Hepatic stellate cell (primary cell): ENCODE data around the gene TAF1.
"Not testable (repeated sequence)": the region's sequence is repeated elsewhere in the genome, so short reads cannot be mapped to it uniquely, and the experiment has no call there.

Source experiments
- DNase-seq: peaks from one replicate; pipeline ENCODE4 v3.0.0; 2011; ENCODE audit warnings: low spot score

Gene TAF1

DNA sequence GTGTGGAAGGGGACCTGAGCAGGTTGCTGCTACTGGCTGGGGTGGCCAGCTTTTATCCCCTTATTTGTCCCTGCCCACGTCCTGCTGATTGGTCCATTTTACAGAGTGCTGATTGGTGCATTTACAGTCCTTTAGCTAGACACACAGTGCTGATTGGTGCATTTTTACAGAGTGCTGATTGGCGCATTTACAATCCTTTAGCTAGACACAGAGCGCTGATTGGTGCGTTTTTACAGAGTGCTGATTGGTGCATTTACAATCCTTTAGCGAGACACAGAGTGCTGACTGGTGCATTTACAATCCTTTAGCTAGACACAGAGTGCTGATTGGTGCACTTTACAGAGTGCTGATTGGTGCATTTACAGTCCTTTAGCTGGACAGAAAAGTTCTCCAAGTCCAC is 135.9 kb downstream of the TAF1 start:
- DNase-seq, result not testable (repeated sequence)

DNA sequence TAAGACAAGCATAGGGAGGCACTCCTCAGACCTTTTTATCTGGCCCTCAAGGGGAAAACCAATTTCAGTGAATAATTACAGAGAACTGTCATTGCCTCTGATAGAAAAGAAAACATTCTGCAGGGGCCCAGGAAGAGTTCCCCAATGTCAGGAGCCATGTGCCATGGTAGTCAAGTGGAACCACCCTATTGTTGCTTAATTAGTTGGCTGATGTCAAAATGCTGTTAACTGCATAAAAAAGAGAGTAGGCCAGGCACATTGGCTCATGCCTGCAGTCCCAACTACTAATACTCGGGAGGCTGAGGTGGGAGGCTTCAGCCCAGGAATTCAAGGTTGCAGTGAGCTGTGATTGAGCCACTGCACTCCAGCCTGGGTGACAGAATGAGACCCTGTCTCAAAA is 138.2 kb downstream of the TAF1 start:
- no peak for DNase-seq

DNA sequence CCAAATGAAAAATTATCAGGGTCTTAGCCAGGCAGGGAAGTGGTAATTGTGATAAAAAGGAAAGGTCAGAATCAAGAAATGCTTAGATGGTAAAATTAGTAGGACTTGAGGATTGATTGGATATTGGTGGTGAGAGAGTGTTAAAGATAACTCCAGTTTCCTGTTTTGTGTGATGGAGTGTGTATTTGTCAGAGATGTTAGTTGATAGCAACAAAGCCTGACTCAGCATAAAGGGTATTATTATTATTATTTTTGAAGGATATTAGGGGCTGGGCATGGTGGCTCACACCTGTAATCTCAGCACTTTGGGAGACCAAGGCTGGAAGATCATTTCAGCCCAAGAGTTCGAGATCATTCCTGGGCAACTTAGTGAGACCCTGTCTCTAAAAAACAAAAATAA is 143.1 kb downstream of the TAF1 start:
- DNase-seq, result no peak

DNA sequence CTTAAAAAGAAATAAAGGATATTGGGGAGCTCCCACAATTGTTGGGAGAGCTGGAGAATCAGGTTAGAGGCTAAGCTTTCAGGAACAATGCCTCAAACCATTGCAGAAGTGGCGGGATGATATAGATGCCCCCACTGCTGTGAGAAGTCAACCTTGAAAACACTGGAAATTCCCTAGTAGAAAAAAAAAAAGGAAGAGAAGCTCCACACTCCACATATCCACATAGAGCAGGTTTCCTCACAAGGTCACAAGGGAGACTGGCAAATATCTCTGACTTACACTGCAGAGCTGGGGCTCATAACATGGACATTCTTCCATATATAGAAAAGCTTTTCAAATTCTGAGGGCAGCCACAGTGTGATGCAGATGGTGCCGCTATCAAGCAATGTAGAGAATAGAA is 144.0 kb downstream of the TAF1 start:
- no peak for DNase-seq

DNA sequence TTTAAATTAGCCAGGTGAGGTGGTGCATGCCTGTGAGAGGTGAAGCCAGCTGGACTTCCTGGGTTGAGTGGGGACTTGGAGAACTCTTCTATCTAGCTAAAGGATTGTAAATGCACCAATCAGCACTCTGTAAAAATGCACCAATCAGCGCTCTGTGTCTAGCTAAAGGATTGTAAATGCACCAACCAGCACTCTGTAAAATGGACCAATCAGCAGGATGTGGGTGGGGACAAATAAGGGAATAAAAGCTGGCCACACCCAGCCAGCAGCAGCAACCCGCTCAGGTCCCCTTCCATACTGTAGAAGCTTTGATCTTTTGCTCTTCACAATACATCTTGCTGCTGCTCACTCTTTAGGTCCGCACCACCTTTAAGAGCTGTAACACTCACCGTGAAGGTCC is 147.6 kb downstream of the TAF1 start:
- DNase-seq, result not testable (repeated sequence)

DNA sequence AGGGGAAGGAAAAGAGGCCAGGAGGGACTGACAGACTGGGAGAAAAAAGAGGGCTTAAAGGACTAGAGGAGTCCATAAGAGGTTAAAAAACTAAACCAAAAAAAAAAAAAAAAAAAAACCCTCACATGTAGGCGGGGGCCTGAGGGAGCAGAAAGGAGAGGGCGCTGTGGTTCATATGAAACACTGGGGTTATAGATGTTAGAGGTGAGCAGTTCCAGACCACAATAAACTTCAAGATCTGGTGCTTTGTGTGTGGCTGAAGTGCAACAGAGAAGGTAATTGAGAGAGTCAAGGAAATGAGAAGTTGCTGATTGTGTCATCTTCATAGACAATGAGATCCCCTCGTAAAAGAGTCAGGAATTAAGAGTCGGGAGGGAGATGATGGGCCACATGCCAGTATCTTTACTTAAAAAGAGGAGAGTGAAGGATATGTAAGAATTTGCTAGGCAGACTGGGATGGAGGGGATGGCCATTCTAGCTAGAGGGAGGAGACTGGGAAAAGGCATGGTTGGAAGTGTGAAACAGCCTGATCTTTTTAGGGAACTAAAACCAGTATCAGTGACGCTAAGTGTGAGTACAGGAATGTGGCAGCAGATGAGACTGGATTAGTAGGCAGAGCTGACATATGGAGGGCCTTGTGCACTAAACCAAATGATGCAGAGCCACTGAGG is 148.3 kb downstream of the TAF1 start:
- no peak for DNase-seq

DNA sequence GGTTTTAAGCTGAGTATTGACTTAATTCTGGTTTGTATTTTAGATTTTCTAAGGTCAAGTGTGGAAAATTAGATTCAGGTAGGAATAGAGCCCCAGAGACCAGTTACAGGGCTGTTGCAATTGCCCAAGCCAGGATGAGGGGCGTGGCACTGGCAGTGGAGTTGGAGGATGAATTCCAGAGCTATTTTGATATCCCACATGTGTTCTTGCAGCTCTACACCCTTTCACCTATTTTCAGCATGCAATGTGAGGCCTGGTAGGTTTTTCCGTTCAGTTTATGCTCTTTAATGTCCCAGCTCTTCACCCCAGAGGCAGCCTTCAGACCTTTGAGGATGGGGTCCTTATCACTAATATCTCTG is 148.9 kb downstream of the TAF1 start:
- DNase-seq, result no peak
